Activated naive CD4-positive, alpha-beta T cell treated with anti-CD3 and anti-CD28 coated beads, Interleukin-2, amount 50 U/mL, for 72 hours (primary cell): ENCODE data around the gene ITPR1. TPM values are rescaled to one million over a fixed set of nuclear protein-coding genes. Genes with fewer than 3 reads are reported as not detected.

Source experiments
- ATAC-seq, 2 donors: fragments of 150-1000 bp; cut with Tn5 transposase; 2 replicates each; pipeline ENCODE4 v1.10.0; 2021; ENCODE audit warnings: mild to moderate bottlenecking in 2 of 2, moderate library complexity in 2 of 2
- DNase-seq, 2 donors: peaks; one replicate each; pipeline ENCODE4 v3.0.0; 2021 to 2022; ENCODE audit warnings: low spot score in 2 of 2
- H3K27ac Mint-ChIP-seq, 2 donors: one replicate each; pipeline ENCODE4 v1.8.0; 2022; ENCODE audit warnings: mild to moderate bottlenecking in 2 of 2, mixed read lengths in 2 of 2
- H3K36me3 Mint-ChIP-seq, 2 donors: one replicate each; pipeline ENCODE4 v1.8.0; 2022; ENCODE audit warnings: mixed read lengths in 2 of 2
- H3K9me3 Mint-ChIP-seq, 2 donors: one replicate each; pipeline ENCODE4 v1.8.0; 2022; ENCODE audit warnings: mixed read lengths in 2 of 2
- total RNA-seq, 2 donors: library from RNA; stranded (reverse); gene quantifications; one replicate each; pipeline ENCODE4 v1.2.3, GENCODE V29; 2022

The ITPR1 gene
- total RNA-seq, 2 donors from 2014 or later, result 40.0 to 70.7 TPM

DNA sequence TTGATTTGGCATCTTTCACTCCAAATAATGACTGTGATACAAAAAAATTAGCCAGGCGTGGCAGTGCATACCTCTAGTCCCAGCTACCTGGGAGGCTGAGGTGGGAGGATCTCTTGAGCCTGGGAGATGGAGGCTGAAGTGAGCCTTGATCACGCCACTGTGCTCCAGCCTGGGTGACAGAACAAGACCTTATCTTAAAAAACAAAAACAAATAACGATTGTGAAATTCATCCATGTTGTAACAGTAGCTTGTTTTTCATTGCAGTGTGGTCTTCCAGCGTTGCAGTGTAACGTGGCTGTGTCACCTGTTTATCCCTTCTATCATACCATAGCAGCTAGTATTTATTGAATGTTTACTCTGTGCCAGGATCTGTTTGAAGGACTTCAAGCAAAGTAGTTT, 120.9 kb downstream of the ITPR1 start:
- peaks cover 0 to 7% of the 10 kb centered on the region in 2 donors for H3K9me3 Mint-ChIP-seq
- H3K27ac Mint-ChIP-seq, result no peak overlapping the region
- ATAC-seq (no peak), DNase-seq (no peak)
- H3K36me3 Mint-ChIP-seq, result no peaks in the 10 kb centered on the region

DNA sequence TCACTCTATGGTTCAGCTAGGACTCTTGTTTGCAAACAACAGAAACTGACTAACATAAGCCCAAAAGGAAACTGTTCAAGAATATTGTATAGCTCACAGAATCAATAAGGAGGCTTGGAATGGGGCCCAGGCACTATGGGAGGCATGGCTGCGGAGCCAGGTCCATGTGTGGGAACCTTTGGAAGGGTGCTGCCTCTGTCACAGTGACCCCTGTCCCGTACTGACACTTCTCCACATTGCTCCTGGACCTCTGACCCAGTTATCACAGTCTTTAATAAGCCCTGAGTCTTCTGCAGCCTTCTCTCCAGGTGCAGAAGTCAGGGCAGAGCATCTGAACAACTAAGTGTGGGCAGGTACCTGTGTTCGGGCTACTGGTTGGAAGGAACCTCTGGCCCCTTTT, 121.8 kb downstream of the ITPR1 start:
- Mint-ChIP-seq H3K36me3 (no peaks in the 10 kb centered on the region), H3K9me3 (peaks cover 0 to 7% of the 10 kb centered on the region in 2 donors), H3K27ac (no peak overlapping the region)
- no peak for DNase-seq
- ATAC-seq, result no peak

DNA sequence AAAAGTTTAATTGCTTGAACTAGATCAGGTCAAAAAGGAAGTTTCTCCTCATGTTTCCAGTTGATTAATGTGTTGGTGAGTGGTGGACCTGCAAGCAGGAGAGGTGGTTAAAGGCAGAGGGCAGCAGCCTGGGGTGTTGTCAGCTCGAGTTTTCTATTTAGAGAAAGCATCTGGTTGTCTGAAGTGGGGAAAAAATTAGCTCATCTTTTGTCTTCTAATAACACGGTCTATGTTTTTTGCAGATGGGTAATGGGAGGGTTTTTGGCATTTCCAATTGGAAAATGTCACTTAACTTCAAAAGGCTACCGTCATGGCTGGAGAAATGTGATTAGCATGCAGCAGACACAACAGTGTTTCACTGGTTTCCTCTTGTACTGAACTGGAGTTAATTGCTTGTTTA, 122.6 kb downstream of the ITPR1 start:
- Mint-ChIP-seq H3K9me3 (peaks cover 0 to 10% of the 10 kb centered on the region in 2 donors), H3K36me3 (peaks cover 3 to 6% of the 10 kb centered on the region in 2 donors), H3K27ac (no peak overlapping the region)
- DNase-seq (no peak), ATAC-seq (no peak)

DNA sequence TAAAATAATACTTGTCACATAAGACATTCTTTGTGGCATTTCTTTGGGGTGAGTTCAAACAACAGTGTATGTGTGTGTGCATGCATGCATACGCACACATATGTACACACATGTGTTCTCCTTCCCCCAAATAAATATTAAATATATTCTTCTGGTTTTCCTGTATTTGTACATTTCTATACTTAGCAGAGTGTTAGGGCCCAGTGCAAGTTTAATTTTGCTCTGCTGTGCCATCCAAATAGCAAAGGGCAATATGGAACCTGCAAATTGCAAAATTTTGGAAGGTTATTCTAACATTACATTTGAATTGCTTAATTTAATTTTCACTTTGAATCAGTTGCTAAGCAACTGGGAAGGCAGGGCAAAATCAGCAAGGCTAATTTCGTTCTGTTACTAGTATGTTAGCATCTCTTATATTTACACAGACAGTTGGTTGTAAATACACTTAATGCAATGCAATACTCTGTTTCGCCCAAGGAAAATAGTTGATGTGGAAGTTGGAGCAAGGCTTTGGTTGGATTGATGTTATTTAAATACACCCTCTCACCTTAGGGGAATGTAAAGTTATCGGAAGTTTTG, 130.4 kb downstream of the ITPR1 start:
- DNase-seq (no peak), ATAC-seq (no peak)
- peaks cover 0 to 12% of the 10 kb centered on the region in 2 donors for H3K9me3 Mint-ChIP-seq
- no peak overlapping the region for H3K27ac Mint-ChIP-seq
- H3K36me3 Mint-ChIP-seq, result peaks cover 7 to 19% of the 10 kb centered on the region in 2 donors

DNA sequence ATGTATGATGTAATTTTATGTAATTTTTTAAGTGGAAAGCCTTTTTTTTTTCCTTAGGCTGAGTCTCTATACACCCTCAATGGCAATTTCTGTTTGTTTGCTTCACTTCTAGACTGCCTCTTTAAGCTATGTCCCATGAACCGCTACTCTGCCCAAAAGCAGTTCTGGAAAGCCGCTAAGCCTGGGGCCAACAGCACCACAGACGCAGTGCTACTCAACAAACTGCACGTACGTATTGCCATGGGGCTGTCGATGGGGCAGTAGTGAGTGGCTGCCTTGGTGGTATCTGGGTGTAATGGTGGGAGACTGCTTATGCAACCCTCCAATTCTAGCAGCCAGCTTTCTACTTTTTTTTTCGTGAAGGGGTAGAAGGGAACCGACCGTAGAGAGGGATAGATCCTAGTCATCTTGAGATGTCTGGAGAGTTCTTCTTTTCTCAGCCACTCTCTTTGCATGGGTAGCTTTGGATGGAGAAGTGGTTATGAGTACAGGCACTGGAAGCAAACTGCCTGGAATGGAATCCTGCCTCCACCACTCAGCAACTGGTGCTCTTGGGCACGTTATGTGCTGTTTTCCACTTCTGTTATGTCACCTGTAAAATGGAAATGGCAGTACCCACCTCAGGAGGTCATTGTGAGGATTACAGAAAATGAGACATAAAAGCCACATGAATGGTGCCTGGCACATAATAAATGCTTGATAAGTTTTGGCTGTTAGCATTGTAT, 134.7 kb downstream of the ITPR1 start:
- Mint-ChIP-seq H3K9me3 (no peaks in the 10 kb centered on the region), H3K36me3 (no peaks in the 10 kb centered on the region), H3K27ac (no peak overlapping the region)
- ATAC-seq (no peak), DNase-seq (no peak)

DNA sequence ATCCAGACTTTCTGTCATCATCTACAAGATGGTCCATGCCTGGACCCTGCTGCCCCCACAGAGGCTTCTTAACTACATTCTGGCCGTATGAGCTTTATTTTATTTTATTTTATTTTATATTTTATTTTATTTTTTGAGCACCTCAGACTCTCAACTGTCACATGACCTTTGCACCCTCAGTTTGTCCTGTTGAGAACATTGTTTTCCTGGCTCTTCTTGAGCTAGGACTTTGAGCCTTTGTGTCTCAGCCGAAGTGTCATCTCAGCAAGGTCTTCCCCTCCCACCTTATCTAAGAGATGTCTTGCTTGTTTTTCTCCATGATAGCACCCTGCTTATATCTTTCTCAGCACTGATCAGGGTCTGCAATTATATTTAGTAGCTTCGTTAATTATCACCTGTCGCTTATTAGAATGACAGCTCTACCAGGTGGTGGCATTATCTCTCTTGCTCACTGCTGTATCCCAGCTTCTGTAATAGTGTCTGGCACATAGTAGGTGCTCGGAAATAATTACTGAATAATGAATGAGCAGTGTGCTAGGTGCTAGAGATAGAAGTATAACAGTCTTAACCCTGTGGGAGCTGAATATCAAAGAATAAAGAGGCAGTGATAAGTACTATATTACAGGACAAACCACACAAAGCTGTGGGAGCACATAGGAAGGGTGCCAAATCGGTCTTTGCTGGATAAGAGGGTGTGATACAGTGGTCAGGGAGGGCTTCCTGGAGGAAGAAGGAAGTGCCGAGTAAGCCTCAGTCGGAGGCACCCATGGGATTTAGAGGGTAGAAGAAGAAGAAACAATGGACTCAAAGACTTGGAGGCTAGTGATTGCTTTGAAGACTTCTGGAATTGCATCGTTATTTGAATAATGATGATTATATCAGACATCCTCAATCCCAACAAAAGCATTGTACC, 136.2 kb downstream of the ITPR1 start:
- Mint-ChIP-seq H3K36me3 (no peaks in the 10 kb centered on the region), H3K9me3 (no peaks in the 10 kb centered on the region), H3K27ac (no peak overlapping the region)
- ATAC-seq, result no peak
- no peak for DNase-seq

DNA sequence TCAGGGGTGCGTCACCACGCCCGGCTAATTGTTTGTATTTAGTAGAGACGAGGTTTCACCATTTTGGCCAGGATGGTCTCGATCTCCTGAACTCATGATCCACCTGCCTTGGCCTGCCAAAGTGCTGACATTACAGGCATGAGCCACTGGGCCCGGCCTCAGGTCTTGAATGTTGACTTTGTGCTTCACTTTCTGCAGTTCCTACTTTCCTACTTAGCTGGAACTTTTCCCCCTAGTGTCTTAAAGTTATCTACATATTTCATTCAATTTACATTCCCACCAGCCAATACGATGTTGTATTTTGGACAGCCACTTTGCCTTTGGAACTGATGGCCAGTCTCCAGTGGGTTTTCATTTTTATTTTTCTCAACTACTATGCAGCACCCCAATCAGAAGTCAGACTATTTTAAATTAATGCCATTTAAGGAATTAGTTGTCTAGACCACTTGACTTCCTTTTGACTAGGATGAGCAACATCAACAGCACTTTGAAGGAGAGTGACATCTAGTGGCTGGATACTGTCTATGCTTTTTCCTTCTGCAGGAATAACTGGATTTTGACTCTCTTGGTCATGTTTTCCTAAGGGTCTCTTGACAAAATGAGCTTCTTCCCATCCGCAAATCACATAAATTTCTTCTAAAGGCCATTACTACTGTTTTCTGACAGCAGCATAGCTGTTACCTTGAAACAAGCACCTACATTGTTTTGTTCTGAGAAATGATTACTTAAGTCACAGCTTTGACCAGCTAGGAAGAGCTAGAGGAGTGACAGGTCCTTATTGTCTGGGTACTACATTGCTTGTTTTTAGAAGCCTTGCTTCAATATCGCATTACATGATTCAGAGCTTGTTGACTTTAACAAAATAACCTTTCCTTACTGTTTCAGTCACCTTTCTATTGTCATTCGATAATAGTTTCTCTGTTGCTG, 140.2 kb downstream of the ITPR1 start:
- ATAC-seq, result peak; percentile 59 to 61
- no peak overlapping the region for H3K27ac Mint-ChIP-seq
- peak in 1 of 2 donors; percentile 12 for DNase-seq
- no peaks in the 10 kb centered on the region for H3K9me3 Mint-ChIP-seq
- H3K36me3 Mint-ChIP-seq, result no peaks in the 10 kb centered on the region

DNA sequence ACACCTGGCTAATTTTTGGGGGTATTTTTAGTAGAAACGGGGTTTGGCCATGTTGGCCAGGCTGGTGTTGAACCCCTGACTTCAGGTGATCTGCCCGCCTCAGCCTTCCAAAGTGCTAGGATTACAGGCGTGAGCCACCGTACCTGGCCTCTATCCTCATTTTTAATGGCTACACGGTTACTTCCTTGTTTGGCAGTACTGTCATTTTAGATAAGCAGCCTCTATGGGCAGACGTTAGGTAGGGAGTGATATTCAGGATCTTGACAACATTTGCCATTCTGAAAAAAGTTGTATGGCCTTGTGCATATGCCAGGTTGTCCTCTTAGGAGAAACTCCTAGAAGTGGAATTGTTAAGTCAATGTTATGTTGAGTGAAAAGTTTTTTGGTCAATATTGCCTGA, 141.7 kb downstream of the ITPR1 start:
- ATAC-seq (no peak), DNase-seq (no peak)
- Mint-ChIP-seq H3K9me3 (no peaks in the 10 kb centered on the region), H3K27ac (no peak overlapping the region), H3K36me3 (no peaks in the 10 kb centered on the region)

DNA sequence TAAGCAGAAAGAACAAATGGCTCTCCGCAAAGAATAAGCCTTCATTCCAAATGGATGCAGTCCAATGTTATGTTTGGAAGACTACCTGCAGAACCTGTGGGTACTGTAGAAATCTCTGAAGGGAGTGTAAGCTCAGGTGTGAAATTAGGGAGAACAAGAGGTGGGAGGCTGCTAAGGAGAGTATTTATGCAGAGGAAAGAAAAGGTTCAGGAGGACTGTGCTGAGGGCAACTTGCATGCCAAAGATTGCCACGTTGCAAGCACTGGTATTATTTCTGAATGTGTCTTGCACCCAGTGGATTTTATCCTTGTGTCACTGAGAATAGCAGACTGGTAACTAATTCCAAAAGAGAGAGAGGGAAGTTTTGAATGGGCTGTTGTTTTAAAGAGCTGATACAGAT, 144.1 kb downstream of the ITPR1 start:
- DNase-seq (no peak), ATAC-seq (no peak)
- no peak overlapping the region for H3K27ac Mint-ChIP-seq
- no peaks in the 10 kb centered on the region for H3K36me3 Mint-ChIP-seq
- no peaks in the 10 kb centered on the region for H3K9me3 Mint-ChIP-seq

DNA sequence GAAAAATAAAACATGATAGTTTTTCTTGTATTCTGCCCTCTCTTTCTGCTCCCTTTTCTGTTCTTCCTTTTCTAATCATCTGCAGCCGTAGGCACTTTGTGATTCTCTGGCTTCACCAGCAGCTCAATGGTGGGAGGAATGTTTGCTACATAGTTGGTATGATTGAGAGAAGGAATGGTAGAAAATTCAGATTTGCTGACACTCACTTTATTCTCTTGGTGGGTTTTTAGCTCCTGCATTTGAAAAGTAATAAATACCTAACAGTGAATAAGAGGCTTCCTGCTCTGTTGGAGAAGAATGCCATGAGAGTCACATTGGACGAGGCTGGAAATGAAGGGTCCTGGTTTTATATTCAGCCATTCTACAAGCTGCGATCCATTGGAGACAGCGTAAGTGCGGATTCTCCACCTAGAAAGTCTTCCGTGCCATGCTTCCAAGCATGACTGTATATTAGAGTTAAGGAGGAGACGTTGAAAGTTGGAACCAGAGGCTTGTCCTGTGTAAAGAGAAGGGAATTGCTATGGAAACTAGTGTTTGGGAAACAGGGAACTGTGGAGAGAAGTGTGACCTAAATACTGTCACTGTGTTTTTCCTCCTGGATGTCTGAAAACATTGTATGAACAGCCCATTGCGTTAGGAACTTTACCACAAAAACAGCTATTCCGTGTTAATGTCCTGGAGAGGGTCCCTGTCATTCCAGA, 148.9 kb downstream of the ITPR1 start:
- H3K9me3 Mint-ChIP-seq, result no peaks in the 10 kb centered on the region
- H3K36me3 Mint-ChIP-seq, result peaks cover 0 to 7% of the 10 kb centered on the region in 2 donors
- peak overlapping the region in 1 of 2 donors; percentile 58 for H3K27ac Mint-ChIP-seq
- no peak for ATAC-seq
- DNase-seq, result no peak

DNA sequence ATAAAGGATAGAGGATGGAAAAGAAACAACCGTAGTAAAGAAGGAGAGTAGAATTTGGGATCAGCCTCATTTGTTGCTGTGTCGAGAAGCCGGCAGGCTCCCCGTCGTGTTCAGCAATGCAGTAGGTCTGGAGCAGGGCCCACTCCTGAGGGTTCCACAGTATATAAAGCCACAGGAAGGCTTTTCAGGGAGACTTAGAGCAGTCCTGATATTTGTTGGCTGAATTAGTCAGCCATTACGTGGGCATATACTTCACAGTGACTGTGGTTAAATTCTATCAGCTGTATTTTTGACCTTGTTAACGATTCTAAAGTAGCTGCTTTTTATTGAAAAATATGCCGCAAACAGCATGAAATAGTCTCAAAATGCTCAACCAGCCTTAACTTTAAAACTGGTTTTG, 149.5 kb downstream of the ITPR1 start:
- ATAC-seq (no peak), DNase-seq (no peak)
- H3K27ac Mint-ChIP-seq, result peak overlapping the region in 1 of 2 donors; percentile 58
- H3K36me3 Mint-ChIP-seq, result peaks cover 1 to 7% of the 10 kb centered on the region in 2 donors
- no peaks in the 10 kb centered on the region for H3K9me3 Mint-ChIP-seq

DNA sequence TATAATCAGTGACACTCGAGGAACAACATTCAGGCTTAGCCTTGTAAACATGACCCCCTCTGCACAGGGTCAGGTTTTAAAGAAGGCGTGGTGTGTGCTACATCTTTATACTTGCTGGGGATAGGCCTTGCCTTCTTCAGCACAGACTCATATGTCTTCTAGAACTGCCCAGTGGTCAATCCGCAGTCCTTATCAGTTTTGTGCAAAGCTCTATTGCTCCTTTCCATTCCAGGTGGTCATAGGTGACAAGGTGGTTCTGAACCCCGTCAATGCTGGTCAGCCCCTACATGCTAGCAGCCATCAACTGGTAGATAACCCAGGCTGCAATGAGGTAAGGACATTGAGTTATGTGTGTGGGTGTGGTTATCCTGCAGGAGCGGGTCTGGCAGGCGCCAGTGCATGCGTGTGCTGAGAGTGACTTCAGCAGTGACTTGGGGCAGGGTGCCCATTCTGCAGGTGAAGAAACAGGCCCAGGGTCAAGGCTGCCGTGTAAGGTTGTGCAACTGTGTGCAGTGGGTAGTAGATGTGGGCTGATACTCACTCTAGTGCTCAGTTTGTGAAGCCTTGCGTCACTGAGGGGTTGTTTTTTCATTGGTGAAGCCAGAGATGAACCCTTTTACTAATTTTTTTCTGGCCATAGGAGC, 150.9 kb downstream of the ITPR1 start:
- H3K9me3 Mint-ChIP-seq, result no peaks in the 10 kb centered on the region
- no peak overlapping the region for H3K27ac Mint-ChIP-seq
- ATAC-seq (no peak), DNase-seq (no peak)
- peaks cover 7 to 10% of the 10 kb centered on the region in 2 donors for H3K36me3 Mint-ChIP-seq

DNA sequence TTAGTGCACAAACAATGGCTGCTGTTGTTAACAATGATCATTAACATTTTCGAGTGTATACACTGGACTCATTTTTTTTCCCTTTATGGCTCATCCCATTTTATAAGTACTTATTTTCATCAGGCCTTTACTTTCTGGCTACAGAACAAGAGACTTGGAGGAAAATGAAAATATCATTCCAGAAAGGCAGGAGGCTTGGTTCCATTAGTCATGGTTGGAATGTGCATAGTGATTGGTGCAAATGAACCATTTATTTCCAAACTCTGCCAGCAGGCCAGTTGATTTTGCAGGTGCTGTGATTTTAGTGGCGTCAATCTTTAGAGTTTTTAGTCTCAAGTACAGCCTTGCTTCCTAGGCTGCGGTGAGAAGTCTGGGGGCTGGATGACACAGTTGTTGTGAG, 151.8 kb downstream of the ITPR1 start:
- Mint-ChIP-seq H3K9me3 (no peaks in the 10 kb centered on the region), H3K27ac (peak overlapping the region in 1 of 2 donors; percentile 42), H3K36me3 (peaks cover 10% of the 10 kb centered on the region in 2 donors)
- DNase-seq, result no peak
- ATAC-seq, result no peak

DNA sequence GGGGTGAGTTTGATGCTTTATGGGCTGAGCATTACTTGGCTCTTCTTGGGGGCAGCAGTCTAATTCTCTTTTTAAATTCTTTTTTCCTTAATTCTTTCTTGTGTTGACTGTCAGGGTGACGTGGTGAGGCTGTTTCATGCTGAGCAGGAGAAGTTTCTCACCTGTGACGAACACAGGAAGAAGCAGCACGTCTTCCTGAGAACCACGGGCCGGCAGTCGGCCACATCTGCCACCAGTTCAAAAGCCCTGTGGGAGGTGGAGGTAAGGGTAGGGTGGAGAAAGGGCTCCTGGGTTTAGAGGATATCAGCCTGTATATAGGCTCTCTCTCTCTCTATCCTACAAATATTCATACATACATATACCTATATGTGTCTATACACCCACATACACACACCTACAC, 152.3 kb downstream of the ITPR1 start:
- DNase-seq (no peak), ATAC-seq (peak; percentile 59 to 66)
- H3K36me3 Mint-ChIP-seq, result peaks cover 10 to 12% of the 10 kb centered on the region in 2 donors
- peak overlapping the region in 1 of 2 donors; percentile 42 for H3K27ac Mint-ChIP-seq
- H3K9me3 Mint-ChIP-seq, result no peaks in the 10 kb centered on the region

DNA sequence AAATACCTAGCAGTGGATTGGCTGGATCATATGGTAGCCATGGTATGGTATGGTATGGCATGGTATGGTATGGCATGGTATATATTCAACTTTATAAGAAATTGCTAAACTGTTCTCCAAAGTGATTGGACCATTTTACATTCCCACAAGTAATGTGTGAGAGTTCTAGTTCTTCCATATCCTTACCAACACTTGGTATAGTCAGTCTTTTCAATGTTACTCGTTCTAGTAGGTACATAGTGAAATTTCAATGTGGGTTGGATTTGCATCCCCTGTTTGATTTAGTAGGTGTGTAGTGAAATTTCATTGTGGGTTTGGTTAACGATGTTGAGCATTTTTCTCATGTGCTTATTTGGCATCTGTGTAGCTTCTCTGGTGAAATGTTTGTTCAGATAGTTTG, 154.3 kb downstream of the ITPR1 start:
- Mint-ChIP-seq H3K27ac (no peak overlapping the region), H3K9me3 (no peaks in the 10 kb centered on the region), H3K36me3 (peaks cover 10 to 12% of the 10 kb centered on the region in 2 donors)
- no peak for ATAC-seq
- no peak for DNase-seq
